Fibroblast of gingiva (primary cell): Measurements from ENCODE around the gene PTPRC.

Source experiments
- DNase-seq: peaks from one replicate; pipeline ENCODE4 v3.0.0-alpha.2; 2011; ENCODE audit warnings: low read depth

The PTPRC gene

DNA sequence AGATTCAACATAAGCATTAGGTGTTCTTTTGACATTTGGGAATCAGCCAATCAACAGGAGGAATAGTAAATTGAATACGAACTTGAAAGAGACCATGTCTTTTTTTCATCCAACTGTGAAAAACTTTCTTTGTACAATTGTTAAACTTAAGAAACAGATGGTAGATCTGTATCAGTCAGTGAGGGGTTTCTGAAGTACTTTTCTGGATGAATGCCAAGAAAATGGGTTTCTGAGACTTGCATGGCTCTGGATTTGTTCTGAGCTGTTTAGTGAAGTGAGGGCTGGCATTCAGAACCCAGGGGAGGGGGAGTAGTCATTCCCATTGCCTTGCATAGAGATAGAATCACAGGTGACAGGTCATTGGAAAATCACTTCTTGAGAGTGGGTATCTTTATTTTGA is 37.4 kb downstream of the PTPRC start:
- no peak for DNase-seq

DNA sequence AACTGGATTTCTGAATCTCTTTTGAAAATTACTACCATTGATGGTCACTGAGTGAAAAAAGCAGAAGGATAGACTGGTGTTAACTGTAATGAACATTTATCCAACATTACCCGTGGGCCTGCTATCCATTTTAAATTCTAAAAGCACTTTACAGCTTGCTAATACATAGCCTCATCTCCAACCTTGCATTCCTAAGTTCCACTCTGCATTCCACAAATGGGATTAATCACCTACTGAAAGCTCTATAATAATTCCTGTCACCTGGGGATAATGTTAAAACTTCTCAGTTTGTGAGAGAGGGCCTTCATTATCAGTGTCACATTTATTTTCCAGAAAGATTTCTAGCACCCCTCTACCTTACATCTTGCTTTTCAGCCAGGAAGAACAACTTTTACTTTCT is 38.2 kb downstream of the PTPRC start:
- DNase-seq, result no peak

DNA sequence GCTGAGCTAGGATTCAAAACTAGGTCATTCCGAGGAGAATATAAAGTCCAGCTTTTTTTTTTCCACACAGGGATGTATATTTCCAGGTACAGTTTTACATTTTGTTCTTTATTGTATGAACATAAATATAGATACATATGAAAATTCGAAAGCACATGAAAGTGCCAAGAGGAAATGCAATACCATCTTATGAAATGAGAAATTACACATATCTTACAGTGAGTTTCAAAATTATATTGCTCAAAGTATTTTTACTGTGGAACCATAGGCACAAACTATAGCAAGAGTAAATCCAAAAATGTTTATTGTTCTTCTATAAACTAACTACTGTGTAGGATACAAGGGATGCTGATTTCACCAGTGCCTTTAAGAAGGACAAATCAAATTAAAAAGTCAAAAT is 39.0 kb downstream of the PTPRC start:
- no peak for DNase-seq

DNA sequence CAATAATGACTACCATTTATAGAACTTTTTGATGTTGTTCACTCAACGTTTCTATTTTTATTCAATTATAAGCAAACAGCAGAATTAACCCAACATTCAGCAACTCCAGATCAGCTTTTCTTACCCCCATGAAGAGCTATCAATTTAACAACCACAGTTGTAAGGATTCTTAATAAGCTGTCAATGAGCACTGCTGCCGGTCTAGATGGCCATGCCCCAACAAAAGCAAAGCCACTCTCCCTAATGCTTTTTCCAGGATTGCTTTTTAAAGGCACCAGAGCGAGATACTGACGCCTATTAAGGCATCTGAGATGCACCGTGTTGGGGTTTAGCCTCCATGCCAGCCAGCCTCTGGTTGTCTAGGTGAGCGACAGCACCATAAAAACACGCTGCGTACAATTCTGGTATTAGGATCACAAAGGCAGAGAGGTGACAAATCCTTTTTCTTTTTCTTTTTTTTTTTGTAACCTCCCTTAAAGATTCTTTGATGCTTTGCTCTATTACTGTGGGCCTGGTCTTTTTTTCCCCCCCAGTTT is 39.5 kb downstream of the PTPRC start:
- no peak for DNase-seq

DNA sequence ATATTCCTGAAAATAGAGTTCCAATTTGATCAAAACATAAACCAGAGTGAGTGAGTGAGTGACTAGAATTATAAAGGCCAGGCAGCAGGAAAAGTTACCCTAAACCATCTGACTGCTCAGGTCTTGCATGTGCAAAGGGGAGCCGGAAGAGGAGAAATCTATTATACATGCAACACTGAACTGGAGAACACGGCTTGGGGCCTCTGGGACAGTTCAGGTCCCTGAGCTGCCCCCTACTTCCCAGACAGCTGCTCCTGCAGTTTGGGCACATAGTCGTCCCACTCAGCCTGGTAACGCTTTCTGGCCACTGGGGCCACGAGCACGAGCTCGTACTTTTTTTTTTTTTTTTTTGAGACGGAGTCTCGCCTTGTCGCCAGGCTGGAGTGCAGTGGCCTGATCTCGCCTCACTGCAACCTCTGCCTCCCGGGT is 40.1 kb downstream of the PTPRC start:
- no peak for DNase-seq

DNA sequence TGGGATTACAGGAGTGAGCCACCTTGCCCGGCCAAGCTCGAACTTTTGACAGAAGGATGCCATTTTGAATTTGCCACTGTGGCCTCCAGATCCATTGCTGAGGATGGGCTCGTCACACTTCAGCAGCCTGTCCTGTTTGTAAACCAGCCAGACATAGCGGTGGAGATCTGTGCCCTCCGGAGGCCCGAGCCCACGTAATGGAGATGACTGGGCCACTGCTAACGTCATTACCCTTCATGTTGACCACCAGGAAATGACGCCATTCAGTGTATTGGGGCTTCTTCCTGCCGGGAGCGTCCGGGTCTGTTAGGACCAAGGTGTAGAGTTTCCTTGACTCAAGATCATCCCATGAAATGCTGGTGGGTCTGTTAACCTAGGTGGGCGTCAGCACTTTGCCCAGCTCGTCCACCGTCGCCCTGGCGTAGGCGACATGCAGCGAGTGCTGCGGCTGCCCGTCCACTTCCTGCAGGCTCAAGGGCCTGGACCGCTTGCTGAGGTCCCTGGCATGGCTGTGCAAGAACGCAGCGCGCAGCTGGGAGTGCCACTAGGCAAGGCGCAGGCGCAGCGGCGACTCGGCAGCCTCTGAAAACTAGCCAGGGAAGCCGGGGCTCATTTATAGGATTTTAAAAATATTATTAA is 40.8 kb downstream of the PTPRC start:
- no peak for DNase-seq

DNA sequence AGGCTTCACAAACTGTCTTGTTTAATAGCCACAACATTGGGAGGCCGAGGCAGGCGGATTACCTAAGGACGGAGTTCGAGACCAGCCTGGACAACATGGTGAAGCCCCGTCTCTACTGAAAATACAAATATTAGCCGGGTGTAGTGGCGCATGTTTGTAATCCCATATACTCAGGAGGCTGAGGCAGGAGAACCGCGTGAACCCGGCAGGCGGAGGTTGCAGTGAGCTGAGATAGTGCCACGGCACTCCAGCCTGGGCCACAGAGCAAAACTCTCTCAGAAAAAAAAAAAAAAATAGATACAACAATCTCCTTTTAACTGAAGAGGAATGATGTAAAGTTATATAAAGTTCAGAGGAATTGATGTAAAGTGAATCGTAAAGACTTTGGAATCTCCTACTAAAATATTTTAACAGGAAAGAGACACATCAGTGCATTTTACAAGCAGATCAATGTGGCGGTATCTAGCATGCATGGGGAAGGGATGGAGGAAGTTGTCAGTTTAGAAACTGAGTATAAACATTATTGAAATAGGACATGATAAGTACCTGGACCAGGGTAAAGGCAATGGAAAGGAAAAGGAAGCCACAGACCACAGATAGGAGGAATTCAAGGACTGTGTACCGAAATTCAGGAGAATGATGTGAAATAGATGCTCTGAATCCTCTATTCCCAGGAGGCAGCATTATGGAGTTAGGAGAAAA is 41.5 kb downstream of the PTPRC start:
- DNase-seq, result no peak

DNA sequence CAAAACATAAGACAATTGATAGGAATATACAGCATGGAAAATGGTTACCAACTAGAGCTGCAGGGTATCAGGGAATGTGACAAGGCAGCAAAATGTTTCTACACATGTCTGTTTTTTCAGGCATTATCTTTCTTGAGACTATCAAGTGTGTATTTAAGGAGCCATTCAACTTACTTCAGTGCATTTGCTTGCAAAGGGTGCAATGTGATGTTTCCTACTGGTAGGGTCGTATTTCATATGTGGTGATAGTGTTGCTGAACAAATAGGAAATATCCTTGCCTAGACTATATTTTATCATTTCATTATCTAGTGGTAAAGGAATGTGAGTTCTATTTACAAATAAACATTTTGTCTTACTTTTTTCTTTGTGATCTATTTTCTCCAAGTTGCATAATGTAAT is 42.4 kb downstream of the PTPRC start:
- no peak for DNase-seq

DNA sequence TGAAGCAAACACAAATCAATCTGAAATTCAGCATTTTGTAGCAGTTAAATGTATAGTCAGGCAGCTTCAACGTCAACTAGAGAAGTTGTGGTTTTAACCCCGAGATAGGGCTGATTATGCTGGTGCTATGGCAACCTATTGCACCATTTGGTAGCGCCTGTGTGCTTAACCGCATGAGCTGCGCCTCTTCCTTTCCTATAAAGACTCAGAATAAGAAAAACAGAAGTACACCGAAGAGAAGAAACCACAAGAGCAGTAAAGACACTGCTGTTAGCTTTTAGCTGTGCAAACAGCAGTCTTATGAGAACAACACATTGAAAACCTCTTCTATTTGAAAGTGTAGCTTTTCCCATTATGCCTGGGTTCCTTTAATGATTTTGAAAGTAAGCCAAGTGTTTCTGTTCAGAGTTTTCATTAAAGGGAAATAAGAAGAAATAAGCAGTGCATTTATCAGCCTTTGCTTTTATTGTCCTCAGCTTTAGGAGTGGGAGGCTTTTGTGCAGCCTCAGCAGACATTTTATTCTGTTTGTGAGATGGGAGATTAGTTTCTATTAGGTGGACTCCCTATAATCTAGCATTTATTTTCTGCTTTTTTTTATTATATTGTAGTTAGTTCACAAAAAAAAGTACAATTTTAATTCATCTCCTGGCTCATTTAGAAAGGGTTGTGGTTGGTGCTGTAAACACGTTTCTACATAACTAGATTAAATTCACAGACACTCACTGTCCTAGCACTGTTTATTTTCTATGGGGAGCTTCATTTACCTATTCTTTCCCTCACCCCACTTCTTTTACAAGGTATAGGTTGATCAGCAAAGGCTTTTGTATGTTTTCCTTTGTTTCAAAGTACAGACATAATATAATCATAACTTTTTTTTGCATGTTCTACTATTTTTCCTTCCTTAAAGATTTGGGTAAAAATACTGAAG is 43.3 kb downstream of the PTPRC start:
- DNase-seq, result peak; percentile 82

DNA sequence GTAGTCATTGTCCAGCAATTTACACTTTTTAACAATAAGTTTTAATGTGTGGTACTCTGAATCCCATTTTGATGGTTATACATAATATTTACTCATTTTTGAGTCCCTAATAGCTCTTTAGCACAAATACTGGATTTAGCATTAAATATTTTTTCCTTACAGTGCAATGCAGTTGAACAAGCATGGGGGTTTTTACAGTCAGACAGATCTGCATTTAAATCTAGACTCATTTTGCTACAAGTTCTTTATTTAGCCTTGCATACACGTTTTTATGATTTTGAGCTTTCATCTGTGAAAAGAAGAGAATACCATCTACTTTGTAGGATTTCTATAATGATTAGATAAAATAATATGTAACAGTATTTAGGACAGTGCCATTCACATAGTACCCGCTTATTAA is 44.0 kb downstream of the PTPRC start:
- no peak for DNase-seq

DNA sequence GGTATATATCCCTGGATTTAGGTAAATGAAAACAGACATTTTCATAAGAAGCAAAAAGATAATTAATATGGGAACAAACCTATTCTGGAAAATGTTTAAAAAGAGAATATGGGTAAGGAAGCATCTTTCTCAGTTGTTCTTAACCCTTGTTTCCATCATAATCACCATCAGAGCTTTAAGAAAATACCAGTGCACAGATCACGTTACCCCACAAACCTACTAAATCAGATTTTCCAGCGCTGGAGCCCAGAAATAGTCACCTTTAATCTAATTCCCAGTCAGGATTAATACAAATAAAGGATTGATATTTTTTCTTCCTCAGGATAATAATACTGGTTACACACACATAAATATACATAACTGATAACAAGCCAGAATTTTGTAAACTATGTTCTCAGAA is 44.6 kb downstream of the PTPRC start:
- no peak for DNase-seq

DNA sequence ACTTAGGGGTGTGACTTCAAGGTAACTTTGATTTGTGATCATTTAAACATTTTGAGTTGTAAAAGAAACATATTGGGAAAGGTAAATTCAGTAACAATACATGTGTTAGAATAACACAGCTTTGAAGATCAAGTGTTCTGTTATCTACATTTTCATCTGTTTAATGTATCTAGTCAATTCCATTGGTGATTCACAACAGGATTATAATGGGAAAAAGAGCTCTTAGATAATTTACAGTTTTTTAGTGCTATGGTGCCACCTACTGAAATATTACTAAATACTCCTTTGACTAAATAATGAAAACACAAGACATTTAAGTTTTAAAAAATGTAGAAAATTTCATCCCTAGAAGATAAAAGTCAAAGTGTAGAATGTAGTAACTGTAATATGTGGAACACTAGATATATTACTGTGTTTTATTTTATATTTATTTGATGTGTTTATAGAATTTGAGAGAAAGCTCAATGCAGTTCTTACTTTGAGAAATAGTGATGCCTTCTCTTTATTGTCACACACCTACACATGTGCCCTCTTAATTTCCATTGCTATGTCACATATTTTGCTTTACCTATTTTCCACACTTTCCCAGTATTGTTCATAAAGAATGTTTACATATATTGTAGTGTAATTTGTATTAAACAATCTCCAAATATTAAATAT is 47.4 kb downstream of the PTPRC start:
- peak; percentile 27 for DNase-seq

DNA sequence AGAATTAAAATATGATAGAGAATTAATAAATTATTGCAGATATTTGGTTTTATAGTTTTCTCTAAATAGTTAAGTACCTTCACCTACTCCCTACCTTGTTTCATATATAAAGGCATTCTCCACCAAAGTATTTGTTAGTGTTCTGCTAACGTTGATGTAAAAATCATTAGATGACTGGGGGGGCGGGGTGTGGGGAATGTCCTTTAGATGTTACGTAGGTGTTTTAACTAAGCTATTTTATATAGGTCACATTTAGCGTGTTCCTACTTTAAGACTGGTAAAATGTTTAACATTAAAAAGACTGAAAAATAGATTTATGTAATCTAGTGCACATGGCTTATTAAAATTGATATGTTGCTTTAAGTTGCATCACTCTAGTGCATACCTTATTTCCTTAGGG is 48.6 kb downstream of the PTPRC start:
- DNase-seq, result no peak

DNA sequence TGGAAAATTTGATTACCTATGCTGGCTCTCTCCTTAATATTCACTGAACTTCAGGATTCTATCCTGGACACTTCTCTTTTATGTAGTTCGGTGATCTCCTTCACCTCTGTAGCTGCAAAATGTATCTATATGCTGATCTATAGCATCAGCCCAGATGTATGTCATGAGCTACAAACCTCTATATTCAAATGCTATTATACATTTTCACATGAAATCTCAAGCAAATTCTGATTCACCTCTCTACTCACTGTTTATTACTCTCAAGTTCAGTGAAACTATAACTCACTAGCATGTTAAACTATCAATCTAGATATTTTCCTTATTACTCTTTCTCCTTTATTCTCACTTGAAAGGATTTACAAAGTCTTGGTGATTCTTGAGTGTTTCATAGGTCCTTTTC is 52.2 kb downstream of the PTPRC start:
- DNase-seq, result no peak

DNA sequence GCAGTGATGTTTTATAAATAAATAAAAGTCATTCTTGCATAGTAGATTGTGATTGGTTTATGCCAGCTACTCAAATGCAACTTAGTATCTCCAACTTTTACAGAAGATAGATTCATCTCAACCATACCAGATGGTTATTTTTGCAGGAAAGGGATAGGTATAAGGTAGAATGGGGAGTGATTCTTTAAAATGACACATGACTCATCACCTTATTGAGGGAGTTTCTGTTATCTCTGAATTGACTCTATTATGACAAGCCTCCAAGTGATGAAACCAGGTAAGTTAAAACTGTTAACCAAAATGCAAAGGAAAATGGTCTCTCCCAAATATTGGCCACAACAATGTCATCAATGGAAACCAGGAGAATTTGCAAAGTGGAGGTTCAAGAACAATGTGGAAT is 54.5 kb downstream of the PTPRC start:
- DNase-seq, result no peak

DNA sequence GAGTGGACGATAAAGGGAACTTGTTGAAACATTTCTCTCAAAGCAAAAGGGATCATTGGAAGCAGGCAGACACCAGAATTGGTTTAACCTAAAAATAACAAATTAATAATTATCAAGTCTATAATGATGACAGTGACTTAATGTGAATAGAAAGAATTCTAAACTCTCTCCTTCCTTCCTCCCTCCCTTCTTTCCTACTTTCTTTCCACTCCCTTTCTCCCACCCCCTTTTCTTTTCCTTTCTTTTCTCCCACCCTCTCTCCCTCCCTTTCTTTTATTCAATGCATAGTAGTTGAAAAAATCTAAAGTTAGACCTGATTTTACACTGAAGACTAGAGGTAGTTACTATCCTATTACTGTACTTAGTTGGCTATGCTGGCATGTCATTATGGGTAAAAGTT is 55.7 kb downstream of the PTPRC start:
- no peak for DNase-seq

DNA sequence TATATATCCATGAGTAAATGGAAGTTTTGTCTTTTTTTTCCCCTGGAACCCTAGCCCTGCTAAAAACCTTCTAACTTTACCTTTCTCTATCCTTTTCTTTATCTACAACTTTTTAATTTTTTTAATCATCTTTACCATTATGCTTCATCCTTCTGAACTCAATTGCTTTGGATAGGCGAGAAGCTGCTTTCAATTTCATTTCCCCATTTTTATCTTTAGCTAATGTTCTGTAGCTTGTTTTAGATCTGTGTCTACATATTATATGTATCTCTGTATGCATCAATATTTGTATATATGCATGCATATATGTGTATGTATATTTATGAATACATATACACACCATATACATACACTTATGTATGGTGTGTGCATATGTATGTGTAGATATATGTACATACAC is 57.4 kb downstream of the PTPRC start:
- DNase-seq, result no peak

DNA sequence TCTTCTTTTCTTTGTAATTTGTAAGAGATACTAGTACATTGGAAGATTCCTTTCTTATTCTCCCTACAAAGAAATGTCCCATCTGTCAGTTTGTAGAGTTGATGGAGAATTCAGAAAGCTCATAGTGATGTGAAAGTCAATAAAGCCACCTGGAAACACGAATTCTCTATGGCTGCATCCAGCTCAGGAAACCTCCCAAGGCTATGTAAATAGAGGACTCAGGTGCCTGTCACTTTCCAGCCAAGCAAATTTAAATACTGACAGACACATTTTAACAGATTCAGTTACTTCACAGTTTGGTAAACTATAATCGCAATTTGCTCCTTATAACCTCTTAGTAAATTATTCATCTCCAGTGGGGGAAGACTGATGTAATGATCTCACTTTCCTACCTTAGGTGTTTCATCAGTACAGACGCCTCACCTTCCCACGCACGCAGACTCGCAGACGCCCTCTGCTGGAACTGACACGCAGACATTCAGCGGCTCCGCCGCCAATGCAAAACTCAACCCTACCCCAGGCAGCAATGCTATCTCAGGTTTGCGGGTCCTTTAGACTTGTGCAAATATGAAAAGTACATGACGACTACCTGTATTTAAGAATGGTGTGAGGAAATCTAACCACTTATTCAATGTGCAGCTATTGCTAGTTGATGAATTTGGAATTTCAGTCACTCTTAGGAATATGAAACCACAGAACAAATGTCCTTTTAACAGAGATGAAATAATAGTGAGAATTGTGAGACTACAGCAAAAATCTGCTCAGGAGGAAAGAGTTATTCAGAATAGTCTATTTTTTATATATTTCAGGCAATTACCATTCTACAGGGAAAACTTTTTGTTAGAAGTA is 60.6 kb downstream of the PTPRC start:
- no peak for DNase-seq

DNA sequence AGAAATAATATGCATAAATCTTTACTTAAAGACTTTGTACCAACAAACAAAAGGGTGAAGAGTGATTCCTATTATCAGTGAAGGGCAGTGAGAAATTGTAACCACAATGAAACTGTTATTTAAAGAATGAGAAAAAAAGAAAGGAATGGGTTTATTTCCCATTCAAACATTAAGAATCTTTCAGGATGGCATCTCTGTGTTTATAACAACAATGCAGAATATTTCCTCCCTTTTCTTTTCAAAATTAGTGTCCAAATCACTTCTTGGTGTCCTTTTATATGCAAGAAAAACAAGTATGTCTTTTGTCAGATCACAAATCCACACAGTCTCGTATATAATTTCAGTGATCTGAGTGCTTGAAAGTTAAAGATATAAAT is 61.2 kb downstream of the PTPRC start:
- no peak for DNase-seq

DNA sequence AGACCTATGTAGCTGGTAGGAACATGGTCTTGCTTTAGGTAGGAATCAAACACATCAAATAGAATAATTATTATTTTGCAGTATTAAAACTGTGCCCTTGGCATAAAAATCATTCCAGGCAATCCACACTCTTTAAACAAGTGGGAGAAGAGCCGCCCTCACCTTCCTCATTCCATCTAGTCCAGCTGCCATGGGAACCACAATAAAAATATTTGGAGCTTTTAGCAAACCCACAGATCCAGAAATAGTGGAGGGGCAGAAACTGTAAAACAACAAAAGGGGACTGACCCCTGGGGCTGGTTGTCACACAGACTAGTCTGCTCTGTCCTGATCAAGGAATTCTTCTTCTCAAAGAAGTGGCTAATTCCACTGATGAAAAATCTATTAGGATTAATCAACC is 61.6 kb downstream of the PTPRC start:
- no peak for DNase-seq

DNA sequence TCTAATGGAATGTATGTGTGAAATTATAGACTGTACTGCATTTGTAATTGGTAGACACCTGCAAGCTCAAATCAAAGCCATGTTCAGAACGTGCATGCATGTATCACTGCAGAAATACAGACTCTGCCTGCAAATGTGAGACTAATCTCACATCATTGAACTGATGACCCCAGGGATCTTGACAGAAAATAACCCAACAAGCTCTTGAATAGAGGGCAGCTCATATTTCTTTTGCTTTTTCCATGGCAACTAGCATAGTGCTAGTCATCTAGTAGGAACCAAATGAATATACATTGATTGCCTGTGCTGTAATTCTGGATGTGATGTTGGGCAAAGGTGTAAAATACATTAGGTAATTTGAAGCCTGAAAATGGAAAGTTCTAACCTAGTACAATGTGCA is 62.4 kb downstream of the PTPRC start:
- no peak for DNase-seq
